GM18909 (cell line): Measurements from ENCODE around the gene C2orf49.

Source experiments
- ATAC-seq: cut with Tn5 transposase; IDR thresholded peaks from one replicate; pipeline ENCODE4 v1.9.1; 2021; ENCODE audit warnings: mild to moderate bottlenecking; ENCODE audit not compliant: unreplicated experiment, poor library complexity

The C2orf49 gene

DNA sequence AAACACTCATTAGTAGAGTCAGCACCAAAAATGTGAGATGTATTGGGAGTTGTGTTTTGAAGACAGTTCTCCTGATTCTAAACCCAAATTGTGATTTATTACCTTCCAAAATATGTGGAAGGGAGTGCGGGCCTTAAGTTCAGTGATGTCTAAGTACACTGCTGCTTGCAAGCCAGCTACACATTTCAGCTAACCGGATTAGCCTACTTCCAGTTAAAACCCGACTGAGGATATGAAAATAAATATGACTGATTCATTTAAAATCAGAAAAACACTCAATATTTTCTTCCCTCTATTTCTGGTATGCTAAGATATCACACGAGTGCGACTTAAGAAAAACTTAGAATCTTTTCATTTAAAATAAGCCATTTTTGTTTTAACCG lies 60.6 kb downstream of the C2orf49 start:
- no peak for ATAC-seq

DNA sequence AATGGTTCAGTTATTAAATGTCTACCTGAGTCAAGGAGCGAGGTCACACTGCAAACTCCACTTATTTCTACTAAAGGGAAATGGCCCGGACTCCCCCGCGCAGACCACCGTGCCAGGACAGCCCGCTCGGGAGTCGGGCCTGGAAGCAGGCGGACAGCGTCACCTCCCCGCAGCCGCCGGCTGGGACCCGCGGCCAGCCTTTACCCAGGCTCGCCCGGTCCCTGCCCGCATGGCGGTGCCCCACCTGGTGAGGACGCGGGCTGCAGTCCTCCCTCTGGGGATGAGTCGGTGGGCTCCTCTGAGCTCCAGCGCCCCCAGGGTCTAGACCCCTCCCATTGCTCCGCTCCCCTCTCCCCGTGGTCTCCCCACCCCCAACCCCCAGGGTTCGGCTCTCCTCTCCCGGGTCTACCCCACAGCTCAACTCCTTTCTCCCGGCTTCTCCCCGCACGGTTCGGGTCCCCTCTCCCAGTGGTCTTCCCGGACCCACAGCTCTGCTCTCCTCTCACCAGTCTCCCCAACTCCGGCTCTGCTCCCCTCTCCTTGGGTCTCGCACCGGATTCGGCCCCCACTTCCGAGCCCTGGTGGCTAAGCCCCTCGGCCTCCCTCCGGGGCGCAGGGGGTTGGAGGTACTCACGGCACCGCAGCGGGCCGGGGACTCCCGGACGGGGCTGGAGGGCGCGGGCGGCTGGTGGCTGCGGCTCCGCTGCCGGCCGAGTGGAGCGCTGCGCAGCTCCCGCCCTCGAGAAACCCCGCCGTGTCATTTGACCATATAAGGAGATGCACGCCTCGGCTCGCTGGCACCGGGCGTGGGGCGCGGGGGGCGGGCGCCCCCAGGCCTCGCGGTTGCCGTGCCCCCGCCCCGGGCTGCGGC lies 61.2 kb downstream of the C2orf49 start, which contains the start of gene FHL2:
FHL2 (minus strand) TSS at position 716 of the 871 bp plus-strand sequence. CDS start 12,535 bp downstream, outside the sequence.
- peak; percentile 100 for ATAC-seq
